Astrocyte (in vitro differentiated cells and primary cell): Measurements from ENCODE around the gene CABP1. TPM values are rescaled to one million over a fixed set of nuclear protein-coding genes. Genes with fewer than 3 reads are reported as not detected.
A peak's percentile ranks its signal among the peaks of the same experiment; 100 is the strongest.

Experiments
- DNase-seq: peaks from one replicate; pipeline ENCODE4 v3.0.0-alpha.2; 2010; ENCODE audit warnings: low read depth
- FAIRE-seq: peaks from 2 replicates; lab custom pipeline; 2011; peaks lifted over from hg19 to GRCh38; lab: Jason Lieb, UNC
- H2AFZ ChIP-seq: 2 replicates; pipeline ENCODE4 v1.6.0; 2012; ENCODE audit warnings: low read depth, low read length, inconsistent platforms
- H3K27ac ChIP-seq: 2 replicates; pipeline ENCODE4 v1.5.1; 2011; ENCODE audit warnings: low read depth, low read length, inconsistent platforms
- H3K27me3 ChIP-seq: 2 replicates; pipeline ENCODE4 v1.6.0; 2011; ENCODE audit warnings: low read length, inconsistent platforms; ENCODE audit not compliant: insufficient read depth
- H3K36me3 ChIP-seq: 2 replicates; pipeline ENCODE4 v1.5.1; 2011; ENCODE audit warnings: low read length, inconsistent platforms; ENCODE audit not compliant: insufficient read depth
- H3K4me1 ChIP-seq: 2 replicates; pipeline ENCODE4 v1.5.1; 2011; ENCODE audit warnings: low read length, inconsistent platforms; ENCODE audit not compliant: insufficient read depth
- H3K4me2 ChIP-seq: 2 replicates; pipeline ENCODE4 v1.6.0; 2012; ENCODE audit warnings: low read length, inconsistent platforms
- H3K4me3 ChIP-seq: 2 replicates; pipeline ENCODE4 v1.5.1; 2011; ENCODE audit warnings: low read depth, mild to moderate bottlenecking, low read length, inconsistent platforms; ENCODE audit not compliant: insufficient read depth
- H3K79me2 ChIP-seq: 2 replicates; pipeline ENCODE4 v1.6.0; 2012; ENCODE audit warnings: mild to moderate bottlenecking, low read length, inconsistent platforms; ENCODE audit not compliant: insufficient read depth
- H3K9ac ChIP-seq: 2 replicates; pipeline ENCODE4 v1.6.0; 2012; ENCODE audit warnings: mild to moderate bottlenecking, low read length, inconsistent platforms
- H3K9me3 ChIP-seq: 2 replicates; pipeline ENCODE4 v1.5.1; 2012; ENCODE audit warnings: low read depth, mild to moderate bottlenecking, low read length, inconsistent platforms; ENCODE audit not compliant: insufficient read depth
- H4K20me1 ChIP-seq: 2 replicates; pipeline ENCODE4 v1.6.0; 2012; ENCODE audit warnings: low read length, inconsistent platforms; ENCODE audit not compliant: insufficient read depth
- H3K27ac Mint-ChIP-seq: one replicate; pipeline ENCODE4 v1.8.0; 2021; ENCODE audit warnings: mild to moderate bottlenecking, mixed read lengths; ENCODE audit not compliant: unreplicated experiment
- H3K27me3 Mint-ChIP-seq: one replicate; pipeline ENCODE4 v1.8.0; 2021; ENCODE audit warnings: low read depth, mixed read lengths; ENCODE audit not compliant: unreplicated experiment
- H3K36me3 Mint-ChIP-seq: one replicate; pipeline ENCODE4 v1.8.0; 2021; ENCODE audit warnings: low read depth, mixed read lengths; ENCODE audit not compliant: unreplicated experiment
- H3K4me1 Mint-ChIP-seq: one replicate; pipeline ENCODE4 v1.8.0; 2021; ENCODE audit warnings: low read depth, mixed read lengths; ENCODE audit not compliant: unreplicated experiment
- H3K4me3 Mint-ChIP-seq: one replicate; pipeline ENCODE4 v1.8.0; 2021; ENCODE audit warnings: mild to moderate bottlenecking, moderate library complexity, mixed read lengths; ENCODE audit not compliant: unreplicated experiment
- H3K9me3 Mint-ChIP-seq: one replicate; pipeline ENCODE4 v1.8.0; 2021; ENCODE audit warnings: mild to moderate bottlenecking, mixed read lengths; ENCODE audit not compliant: unreplicated experiment
- CTCF ChIP-seq: IDR thresholded peaks from 2 replicates; pipeline ENCODE4 v1.5.1; 2011; ENCODE audit warnings: low read depth, mild to moderate bottlenecking, inconsistent platforms, low read length, moderate library complexity; ENCODE audit not compliant: insufficient read depth
- EZH2 ChIP-seq: IDR thresholded peaks from 2 replicates; pipeline ENCODE4 v1.6.1; 2012; ENCODE audit warnings: mild to moderate bottlenecking, low read length, inconsistent platforms; ENCODE audit not compliant: insufficient read depth
- total RNA-seq: library from RNA; stranded (reverse); gene quantifications from 2 replicates; pipeline ENCODE4 v1.2.1, GENCODE V29; 2021

Gene CABP1
- total RNA-seq, 1 donor from 2014 or later, result 0.30 TPM

- Histone ChIP-seq H3K4me1 (peaks cover 3% of the 10 kb centered on the region), H3K79me2 (peaks cover 4% of the 10 kb centered on the region), H3K27me3 (no peaks in the 10 kb centered on the region), H4K20me1 (peaks cover 13% of the 10 kb centered on the region), H3K9me3 (no peaks in the 10 kb centered on the region), H3K36me3 (peaks cover 4% of the 10 kb centered on the region), H3K9ac (no peak overlapping the region), H2AFZ (no peak overlapping the region), H3K27ac (no peak overlapping the region), H3K4me2 (no peak overlapping the region), H3K4me3 (no peak overlapping the region)
- H3K4me1 Mint-ChIP-seq, result no peaks in the 10 kb centered on the region
- H3K27me3 Mint-ChIP-seq, result no peaks in the 10 kb centered on the region
- no peak for TF ChIP-seq EZH2
- no peak for TF ChIP-seq CTCF
- FAIRE-seq (no peak), DNase-seq (no peak)
- no peak overlapping the region for H3K27ac Mint-ChIP-seq
- peaks cover 26% of the 10 kb centered on the region for H3K36me3 Mint-ChIP-seq
- H3K9me3 Mint-ChIP-seq, result no peaks in the 10 kb centered on the region
- no peak overlapping the region for H3K4me3 Mint-ChIP-seq
Observed at GRCh38 chr12:120705618-120706017, 65.2 kb downstream of the CABP1 start.

- H3K9ac ChIP-seq, result no peak overlapping the region
- Mint-ChIP-seq H3K27me3 (no peaks in the 10 kb centered on the region), H3K9me3 (no peaks in the 10 kb centered on the region), H3K4me1 (no peaks in the 10 kb centered on the region), H3K36me3 (peaks cover 22% of the 10 kb centered on the region), H3K27ac (no peak overlapping the region), H3K4me3 (no peak overlapping the region)
- H4K20me1 ChIP-seq, result peaks cover 10% of the 10 kb centered on the region
- TF ChIP-seq CTCF (no peak), EZH2 (no peak)
- no peaks in the 10 kb centered on the region for H3K27me3 ChIP-seq
- peaks cover 8% of the 10 kb centered on the region for H3K79me2 ChIP-seq
- no peak for FAIRE-seq
- no peak overlapping the region for H3K4me2 ChIP-seq
- H3K9me3 ChIP-seq, result no peaks in the 10 kb centered on the region
- DNase-seq, result no peak
- peaks cover 3% of the 10 kb centered on the region for H3K4me1 ChIP-seq
- H3K36me3 ChIP-seq, result peaks cover 4% of the 10 kb centered on the region
- no peak overlapping the region for H2AFZ ChIP-seq
- no peak overlapping the region for H3K27ac ChIP-seq
- H3K4me3 ChIP-seq, result no peak overlapping the region
Observed at GRCh38 chr12:120706029-120706428, 65.6 kb downstream of the CABP1 start.

GRCh38 chr12:120708651-120709050 is 68.2 kb downstream of the CABP1 start:
- Histone ChIP-seq H3K27ac (no peak overlapping the region), H4K20me1 (peaks cover 23% of the 10 kb centered on the region), H3K36me3 (no peaks in the 10 kb centered on the region), H3K9me3 (no peaks in the 10 kb centered on the region), H3K4me2 (no peak overlapping the region), H3K4me1 (peaks cover 10% of the 10 kb centered on the region), H3K4me3 (no peak overlapping the region), H3K27me3 (no peaks in the 10 kb centered on the region), H3K79me2 (peaks cover 27% of the 10 kb centered on the region), H2AFZ (no peak overlapping the region), H3K9ac (no peak overlapping the region)
- Mint-ChIP-seq H3K4me3 (no peak overlapping the region), H3K4me1 (peaks cover 5% of the 10 kb centered on the region), H3K27ac (peak overlapping the region; percentile 41), H3K36me3 (peaks cover 6% of the 10 kb centered on the region), H3K27me3 (no peaks in the 10 kb centered on the region), H3K9me3 (no peaks in the 10 kb centered on the region)
- TF ChIP-seq EZH2 (no peak), CTCF (no peak)
- DNase-seq (no peak), FAIRE-seq (no peak)
